HG02970 (cell line): Measurements from ENCODE around the gene TSPAN2.

Experiments used
- ATAC-seq: cut with Tn5 transposase; IDR thresholded peaks from one replicate; pipeline ENCODE4 v1.9.1; 2021; ENCODE audit warnings: mild to moderate bottlenecking, moderate library complexity, moderate number of reproducible peaks; ENCODE audit not compliant: unreplicated experiment, low FRiP score

Gene TSPAN2

DNA sequence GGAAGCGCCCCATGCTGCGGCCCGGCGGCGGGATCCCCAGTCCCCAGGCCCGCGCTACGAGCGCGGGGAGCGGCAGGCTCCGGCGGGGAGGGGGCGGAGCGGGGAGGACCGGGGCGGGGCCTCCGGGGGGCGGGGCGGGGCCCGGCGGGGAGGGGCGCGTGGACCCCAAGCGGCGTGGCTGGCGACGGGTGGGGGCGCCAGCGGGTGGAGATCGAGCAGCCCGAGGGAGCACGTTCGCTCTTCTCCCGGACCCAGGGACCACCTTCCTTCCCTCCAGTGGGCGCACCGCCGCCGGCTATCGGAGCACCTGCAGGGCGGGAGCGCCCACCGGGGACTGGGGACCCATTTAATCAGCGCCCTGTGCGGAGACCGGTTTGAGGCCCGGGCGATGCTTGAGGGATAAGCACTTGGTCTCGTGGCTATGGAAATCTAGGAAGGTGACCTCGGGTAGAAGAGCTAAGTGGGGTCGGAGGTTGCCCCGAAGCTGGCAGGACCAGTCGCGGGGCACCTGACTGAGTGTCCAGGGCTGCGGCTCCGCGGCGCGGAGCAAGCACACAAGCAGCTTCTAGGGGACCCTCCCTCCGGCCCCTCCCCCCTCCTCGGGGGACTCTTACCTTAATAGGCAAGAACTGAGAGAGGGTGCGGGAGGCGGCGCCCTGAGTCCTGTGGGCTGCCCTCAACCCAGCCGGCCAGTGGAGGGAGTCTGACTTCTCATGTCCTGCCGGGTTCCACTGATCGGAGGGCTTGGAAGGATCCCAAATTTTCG, at the start of gene TSPAN2:
TSPAN2 (minus strand) TSS at position 84 of the 766 bp plus-strand sequence; CDS start at position 13, 71 bp downstream.
- no peak for ATAC-seq

DNA sequence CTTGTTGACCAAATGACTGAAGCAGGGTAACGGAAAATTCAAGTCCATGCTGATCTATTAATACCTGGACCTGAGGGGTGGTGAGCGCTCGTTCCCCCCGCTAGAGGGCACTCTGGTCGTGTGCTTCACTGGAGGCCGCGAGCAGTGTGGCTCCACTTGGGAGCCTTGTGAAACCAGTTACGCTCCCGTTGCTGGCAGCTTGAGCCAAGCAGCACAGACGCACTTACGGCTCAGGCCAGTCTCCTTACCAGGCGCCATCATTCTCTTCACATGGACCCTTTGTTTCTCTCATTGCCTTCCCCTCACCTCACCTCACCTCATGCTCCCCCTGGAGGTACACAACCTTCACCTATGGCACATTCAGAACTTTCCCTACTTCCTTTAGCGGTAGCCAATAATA, 49.7 kb upstream of the TSPAN2 start:
- ATAC-seq = peak; percentile 76

DNA sequence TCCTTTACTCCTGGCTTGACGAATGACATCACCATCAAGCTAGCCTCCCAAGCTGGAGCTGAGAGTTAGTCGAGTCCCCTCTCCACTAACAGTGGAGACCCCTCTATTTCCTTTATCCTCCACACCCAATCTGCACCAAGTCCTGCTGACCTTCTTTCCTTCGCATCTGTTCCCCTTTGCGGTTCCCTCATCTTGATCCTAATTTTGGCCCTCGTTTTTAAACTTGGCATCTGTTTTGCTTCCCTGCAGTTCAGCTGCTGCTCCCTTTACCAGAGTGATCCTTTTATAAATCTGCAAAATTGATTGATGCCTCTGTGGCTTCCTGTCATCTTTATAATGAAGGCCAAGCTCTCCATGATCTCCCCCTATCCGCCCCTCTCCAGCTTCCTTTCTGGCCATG, 49.0 kb upstream of the TSPAN2 start:
- no peak for ATAC-seq

DNA sequence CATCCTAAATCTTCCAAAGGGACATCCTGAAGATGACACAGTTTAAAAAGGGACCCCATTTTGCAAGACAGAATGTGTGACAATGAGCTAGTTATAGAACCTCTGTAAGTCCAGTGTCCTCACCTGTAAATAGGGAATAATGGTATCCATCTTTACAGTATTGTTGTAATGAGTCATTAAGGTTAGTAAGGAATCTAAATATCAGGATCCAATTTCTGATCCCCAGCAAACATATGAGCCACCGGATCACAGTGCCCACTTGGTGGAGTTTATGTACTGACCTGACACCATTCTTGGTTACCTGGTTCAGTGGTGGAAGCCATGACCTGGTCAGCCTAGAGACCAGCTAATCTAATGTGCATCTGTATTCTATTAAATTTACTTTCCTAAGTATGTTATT, 47.9 kb upstream of the TSPAN2 start:
- no peak for ATAC-seq

DNA sequence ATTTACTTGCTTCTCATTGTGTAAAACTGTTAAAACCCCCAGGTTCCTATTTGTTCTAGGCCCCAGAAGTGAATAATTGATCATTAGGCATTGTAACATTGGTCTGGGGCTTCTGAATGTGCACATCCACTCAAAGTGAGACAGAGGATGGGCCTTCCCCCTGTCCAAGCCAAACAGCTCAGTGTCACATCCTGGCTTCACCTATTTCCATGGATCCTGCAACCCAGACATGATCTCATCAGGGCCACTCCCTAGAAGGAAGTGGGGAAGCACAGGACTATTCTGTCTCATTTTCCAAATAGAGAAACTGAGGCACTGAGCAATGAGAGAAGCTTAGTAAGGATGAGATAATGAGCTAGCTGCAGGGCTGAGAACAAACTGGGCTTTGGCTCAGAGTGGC, 47.4 kb upstream of the TSPAN2 start:
- no peak for ATAC-seq

DNA sequence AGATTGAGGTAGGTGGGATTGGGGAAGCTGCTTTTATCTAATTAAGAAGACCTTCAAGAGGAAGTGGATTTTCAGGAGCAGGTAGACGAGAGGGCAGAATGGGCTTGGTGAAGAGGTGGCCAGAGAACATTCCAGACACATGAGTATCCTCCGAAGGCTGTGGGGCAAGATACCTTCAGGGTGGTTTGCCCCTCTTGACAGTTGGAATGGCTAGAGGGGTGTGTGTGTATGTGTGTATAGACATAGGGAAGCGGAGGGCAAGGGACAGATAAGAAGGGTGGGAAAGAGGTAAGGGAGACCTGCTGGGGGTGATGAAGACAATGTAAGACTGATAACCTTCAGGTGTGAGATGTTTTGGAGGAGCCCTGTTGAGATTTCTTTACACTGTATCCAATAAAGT, 46.8 kb upstream of the TSPAN2 start:
- no peak for ATAC-seq

DNA sequence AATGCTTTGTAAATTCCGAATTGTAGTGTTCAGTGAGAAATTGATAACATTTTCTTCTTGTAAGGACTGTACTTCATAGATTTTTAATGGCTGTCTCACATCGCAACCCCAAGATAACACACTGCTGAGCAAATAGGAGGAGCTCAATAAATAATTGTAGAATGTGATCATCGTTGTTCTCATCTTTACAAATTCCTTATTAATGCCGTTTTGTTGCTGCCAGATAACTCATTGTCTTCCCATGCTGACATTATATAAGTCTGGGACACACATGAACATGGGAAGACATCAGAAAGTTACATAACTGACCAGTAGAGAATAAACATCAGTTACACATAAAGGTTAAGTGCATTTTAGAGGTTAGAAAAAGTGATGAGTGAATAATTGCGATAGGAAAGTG, 46.4 kb upstream of the TSPAN2 start:
- no peak for ATAC-seq

DNA sequence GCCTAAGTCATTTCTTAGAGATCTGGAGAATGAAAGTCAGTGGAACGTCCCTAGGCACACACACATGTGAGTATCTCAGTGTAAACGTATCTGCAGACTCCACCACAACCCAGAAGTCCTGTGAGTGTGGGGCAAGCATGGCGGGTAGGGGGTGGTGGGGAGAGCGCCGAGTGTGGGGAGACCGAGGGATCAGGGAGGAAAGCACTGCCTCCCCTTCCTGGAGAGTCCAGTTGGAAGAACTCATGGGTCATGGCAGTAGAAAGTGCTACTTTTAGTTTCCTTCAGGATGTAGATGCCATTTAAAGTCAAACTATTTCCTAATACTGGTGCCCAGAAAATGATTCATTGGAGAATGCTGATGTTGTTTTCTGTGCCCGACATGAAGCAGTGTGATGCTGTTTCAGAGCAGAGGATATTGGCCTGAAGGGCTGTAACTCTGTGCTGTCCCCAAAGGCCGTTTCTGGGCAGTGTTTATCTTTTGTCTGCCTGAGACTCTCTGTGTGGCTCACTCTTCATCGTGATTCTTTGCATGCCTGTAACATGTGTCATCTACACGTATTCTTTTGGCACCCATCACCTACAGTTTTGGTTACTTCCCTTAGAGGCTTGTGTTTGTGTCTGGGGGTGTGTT, 45.7 kb upstream of the TSPAN2 start:
- ATAC-seq = no peak

DNA sequence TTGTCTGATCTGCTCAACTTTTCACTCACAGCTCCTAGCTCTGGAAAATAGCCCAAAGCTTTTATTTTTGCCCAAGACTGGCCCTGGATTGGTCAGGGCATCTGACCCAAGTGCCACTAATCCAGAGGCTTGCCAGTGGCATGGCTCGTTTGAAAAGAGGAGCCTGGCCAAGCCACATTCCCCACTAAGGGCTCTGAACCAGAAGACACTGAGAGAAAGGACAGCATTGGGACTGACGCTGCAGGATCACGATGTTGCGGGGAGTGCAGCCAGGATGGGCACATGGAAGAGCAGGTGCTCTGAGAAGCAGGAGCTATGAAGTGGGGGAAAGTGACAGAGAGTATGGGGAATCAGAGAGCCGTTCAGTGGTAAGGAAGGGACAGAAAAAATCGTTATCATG, 44.9 kb upstream of the TSPAN2 start:
- no peak for ATAC-seq

DNA sequence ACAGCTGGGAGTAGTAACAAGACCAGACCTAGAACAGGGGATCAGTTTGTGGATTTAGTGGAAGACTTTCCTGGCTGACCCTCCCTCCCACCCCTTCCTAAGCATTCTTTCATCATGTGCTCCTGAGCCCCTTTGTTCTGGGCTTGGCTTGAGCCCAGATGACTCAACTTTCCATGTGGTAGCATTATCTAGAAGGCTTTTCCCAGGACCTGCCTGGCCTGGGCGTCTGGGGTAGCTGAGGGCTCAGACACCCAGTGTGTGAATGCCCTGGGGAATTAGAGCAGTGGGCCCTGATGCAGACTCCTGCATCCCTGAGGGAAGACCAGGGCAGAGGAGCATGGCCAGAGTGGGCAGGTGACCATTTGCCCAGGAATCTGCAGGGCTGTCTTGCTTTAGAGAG, 44.1 kb upstream of the TSPAN2 start:
- no peak for ATAC-seq

DNA sequence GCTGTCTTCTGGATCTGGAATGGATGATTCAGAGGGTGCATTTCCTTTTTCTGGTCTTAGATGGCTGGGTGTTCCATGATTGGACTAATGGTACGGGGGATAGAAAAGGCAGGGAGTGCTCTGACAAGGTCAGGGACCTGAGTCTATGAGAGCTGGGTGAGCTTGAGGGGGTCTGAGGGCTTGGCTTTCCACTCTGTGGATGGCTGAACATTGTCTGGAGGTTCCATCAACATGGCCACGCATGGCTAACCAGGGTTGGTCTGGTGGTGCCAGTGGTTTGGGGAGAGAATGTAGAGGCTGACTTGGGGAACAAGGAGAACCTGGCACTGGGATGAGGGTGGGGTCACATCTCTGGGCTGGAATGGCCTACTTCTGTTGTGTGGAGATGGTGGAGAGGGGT, 41.5 kb upstream of the TSPAN2 start:
- no peak for ATAC-seq

DNA sequence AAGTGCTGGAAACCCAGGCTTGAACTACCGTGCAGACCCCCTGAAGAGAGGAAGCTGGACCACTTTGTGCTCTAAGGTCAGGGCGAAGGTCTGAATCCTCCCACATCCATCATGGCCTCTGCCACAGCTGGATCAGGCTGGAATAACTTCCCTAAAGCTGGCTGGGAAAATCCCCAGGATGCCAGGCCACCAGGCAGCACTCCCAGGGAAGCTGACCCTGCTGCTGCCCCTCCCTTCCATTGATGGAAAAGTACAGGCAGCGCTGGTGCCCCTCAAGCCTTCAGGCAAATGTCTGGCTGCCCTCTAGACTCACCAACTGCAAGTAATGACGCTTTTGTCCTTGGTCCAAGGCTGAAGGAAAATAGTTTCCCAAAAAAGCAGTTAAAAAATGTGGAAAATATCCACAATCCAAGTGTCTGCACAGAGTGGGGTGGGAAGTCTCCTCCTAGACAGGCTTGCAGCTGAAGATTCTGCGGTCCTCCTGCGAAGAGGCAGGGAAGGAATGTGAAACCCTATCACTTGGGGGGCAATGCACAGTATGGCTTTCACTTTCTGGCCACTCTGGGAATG, 39.9 kb upstream of the TSPAN2 start:
- ATAC-seq = no peak

DNA sequence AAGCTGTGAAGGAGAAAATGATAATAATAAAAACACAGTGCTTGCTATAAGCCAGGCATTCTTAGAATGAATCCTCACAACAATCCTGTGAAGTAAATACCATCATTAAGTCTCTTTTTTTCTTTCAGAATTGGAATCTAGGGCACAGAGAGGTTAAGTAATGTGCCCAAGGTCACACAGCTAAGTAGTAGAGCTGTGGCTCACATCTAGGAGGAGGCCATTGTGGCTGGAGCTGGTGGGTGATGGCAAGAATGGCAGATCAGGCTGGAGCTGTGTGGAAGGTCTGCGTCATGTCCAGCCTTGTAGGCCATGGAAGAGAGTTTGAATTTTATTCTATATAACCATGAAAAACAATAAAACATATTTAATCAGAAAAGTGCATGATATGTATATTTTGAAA, 38.2 kb upstream of the TSPAN2 start:
- no peak for ATAC-seq

DNA sequence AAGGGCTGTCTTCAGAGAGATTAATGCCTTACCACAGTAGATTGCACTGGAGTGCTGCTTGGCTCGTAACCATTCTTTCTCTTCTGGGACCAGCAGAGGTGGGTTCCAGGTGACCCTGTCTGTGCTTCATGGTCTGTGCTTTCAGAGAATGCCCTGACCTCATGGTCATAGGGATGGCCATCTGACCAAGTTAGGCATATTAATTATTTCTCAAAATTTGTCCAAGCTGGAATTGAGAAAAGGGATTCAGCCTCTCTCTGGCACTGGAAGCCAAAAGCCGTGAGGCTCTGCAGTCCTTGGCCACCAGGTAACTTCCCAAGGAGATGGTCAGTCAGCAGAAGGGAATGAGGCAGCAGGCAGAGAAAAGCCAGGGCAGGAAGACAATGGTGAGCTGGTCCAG, 37.2 kb upstream of the TSPAN2 start:
- ATAC-seq = no peak

DNA sequence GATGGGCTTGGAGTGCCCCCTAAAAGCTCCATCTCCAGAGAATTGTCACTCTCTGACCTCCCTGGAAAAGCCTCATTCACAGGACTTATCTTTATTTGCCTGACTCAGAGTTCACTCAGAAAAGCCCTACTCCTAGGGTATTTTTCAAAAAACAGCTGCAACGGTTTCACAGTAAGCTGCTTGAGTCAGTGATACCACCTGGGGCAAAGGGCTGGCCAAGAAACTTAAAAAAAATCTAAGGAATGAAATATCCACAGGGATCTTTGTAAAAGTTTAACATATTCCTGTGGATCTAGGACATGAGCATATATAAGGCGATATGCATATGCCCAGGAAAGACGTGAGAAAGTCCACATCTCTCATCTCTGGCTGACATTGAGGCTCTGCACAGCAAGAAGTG, 33.8 kb upstream of the TSPAN2 start:
- ATAC-seq = no peak

DNA sequence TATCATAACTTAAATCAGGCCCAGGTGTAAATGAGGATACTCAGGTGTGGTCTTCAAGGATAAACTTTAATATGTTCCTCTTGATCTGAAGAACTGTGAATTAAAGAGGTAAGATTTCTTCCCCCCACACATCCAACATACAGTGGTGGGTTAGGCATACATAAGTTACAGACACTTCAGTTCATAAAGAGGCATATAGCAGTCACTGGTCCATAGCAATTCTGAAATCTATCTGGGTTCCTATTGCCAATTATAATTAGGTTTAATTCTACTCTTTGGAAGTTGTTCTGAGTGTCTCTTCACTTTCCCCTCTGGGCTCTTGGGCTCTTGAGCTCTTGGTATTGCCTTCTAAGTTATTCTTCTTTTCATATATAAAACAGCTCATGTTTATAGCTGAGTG, 32.5 kb upstream of the TSPAN2 start:
- no peak for ATAC-seq

DNA sequence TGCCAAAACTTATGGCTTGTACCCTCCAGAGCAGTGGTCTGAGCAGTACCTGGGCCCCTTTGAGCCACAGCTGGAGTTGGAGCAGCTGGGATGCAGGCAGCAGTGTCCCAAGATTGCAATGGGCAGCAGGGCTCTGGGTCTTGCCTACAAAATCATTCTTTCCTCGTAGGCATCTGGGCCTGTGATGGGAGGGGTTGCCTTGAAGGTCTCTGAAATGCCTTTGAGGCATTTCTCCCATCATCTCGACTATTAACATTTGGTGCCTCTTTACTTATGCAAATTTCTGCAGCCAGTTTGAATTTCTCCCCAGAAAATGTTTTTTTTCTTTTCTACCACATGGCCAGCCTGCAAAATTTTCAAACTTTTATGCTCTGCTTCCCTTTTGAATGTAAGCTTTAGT, 31.0 kb upstream of the TSPAN2 start:
- no peak for ATAC-seq

DNA sequence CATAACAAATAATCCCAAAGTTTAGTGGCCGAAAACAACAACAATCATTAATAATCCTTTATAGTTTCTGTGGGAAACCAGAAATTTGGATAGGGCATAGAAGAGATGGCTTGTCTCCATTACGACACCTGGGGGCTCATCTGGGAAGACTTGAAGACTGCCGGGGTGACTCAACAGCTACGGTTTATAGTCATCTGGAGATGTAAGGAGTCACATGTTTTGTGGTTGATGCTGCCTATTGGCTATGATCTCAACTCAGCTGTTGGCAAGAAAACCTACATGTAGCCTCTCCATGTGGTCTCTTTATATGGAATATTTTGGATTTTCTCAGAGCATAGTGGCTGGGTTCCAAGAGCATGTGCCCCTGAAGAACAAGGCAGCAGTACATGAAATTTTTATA, 29.3 kb upstream of the TSPAN2 start:
- no peak for ATAC-seq

DNA sequence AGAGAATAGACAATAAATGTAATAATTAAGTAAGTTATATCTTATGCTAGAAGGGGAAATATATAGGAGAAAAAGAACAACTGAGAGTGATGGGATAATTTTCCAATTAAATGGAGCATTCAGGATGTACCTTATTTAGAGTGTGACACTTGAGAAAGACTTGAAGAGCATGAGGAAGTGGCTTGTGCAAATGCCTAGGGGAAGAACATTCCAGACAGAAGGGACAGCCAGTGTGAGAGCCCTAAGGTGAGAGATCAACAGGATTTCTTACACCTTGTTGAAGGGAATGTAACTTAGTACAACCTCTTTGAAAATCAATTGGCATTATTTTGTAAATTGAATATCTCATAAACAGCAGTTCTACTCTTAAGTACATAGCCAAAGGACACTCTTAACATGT, 28.8 kb upstream of the TSPAN2 start:
- no peak for ATAC-seq

DNA sequence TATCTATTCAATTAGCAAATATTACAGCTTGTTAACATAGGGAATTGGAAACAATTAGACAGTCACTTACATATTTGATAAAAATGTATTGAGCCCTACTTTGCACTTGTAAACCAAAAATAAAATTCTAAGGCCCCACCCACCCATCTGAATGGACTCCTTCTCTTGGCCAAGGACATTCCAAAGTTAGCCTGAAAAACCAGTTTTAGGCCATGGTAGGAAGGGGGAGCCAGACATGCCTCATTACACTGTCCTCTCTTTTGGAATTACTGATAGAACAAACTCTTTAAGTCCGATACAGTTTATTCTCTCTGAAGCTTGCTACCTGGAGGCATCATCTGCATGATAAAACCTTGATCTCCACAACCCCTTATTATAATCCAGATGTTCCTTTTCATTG, 28.0 kb upstream of the TSPAN2 start:
- ATAC-seq = no peak

DNA sequence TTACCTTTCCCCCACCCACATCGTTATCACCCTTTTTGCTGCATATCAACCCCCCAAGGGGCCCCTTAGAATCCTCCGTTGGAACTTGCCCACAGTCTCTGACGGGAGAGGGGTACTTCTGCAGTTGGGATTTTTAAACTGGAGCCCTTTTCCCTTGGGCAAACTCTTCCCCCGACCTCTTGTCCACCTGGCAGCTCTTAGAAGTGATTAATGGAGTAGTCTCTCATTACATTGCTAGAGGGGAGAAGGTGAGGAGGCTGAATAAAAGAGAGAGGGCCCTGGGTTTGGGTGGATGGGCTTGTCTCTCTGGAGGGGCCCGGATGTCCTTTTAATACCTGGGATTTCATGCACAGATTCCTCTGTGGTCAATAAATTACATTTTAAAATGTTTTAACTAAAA, 27.2 kb upstream of the TSPAN2 start:
- no peak for ATAC-seq

DNA sequence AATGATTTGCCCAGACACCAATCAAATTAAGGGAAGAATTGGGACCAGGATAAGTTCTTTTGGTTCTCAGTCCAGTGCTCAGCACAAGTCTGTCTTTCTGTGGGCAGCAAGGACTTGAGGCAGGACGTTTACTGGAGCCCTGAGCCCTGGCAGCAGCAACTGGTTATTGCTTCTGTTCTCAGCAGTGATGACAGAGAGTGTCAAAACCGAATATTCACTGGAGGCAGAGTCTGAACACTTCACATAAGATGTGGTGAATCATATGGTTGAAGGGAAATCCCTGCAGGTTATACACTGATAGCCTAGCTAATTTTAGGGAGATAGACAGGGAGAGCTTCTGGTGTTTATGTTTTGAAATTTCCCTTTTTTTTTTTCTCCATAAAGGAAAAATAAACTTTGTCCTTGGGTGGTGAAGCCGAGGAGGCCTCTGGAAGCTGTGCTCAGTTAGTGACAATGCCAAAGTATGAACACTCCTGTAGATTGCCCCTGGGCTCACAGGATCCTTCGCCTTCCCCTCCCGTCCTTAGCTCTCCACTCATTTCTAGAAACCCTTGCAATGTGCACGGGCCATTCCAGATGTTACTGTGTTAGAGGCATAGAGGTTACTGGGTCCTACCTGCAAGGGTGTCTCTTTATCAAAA, 26.3 kb upstream of the TSPAN2 start:
- no peak for ATAC-seq
